NCI-H774 (cell line): ENCODE results near the gene LSM14A.

Experiments used
- DNase-seq: peaks from one replicate; lab custom pipeline; 2025; lab: John Stamatoyannopoulos, UW

Gene LSM14A

GRCh38 chr19:34254698-34255432 is 82.6 kb downstream of the LSM14A start:
- DNase-seq = peak; percentile 50

GRCh38 chr19:34255546-34255945 is 83.2 kb downstream of the LSM14A start:
- no peak for DNase-seq

- DNase-seq = no peak
Observed at GRCh38 chr19:34256835-34257558, 84.7 kb downstream of the LSM14A start.

GRCh38 chr19:34257559-34257924 is 85.2 kb downstream of the LSM14A start:
- DNase-seq = no peak

GRCh38 chr19:34259367-34260095 is 87.2 kb downstream of the LSM14A start:
- no peak for DNase-seq

GRCh38 chr19:34260771-34261173 is 88.5 kb downstream of the LSM14A start:
- DNase-seq = no peak

- no peak for DNase-seq
Observed at GRCh38 chr19:34261334-34262109, 89.2 kb downstream of the LSM14A start.

- no peak for DNase-seq
Observed at GRCh38 chr19:34263745-34264237, 91.5 kb downstream of the LSM14A start.

- DNase-seq = no peak
Observed at GRCh38 chr19:34265221-34265650, 92.9 kb downstream of the LSM14A start.

- DNase-seq = no peak
Observed at GRCh38 chr19:34269081-34269480, 96.8 kb downstream of the LSM14A start.

- no peak for DNase-seq
Observed at GRCh38 chr19:34269489-34269888, 97.2 kb downstream of the LSM14A start.

GRCh38 chr19:34269968-34270621 is 97.8 kb downstream of the LSM14A start:
- no peak for DNase-seq

GRCh38 chr19:34273121-34273520 is 100.8 kb downstream of the LSM14A start:
- no peak for DNase-seq

GRCh38 chr19:34274284-34274826 is 102.1 kb downstream of the LSM14A start:
- DNase-seq = no peak

GRCh38 chr19:34274827-34275625 is 102.7 kb downstream of the LSM14A start:
- DNase-seq = no peak

GRCh38 chr19:34275705-34276104 is 103.4 kb downstream of the LSM14A start:
- no peak for DNase-seq

GRCh38 chr19:34276614-34277013 is 104.3 kb downstream of the LSM14A start:
- no peak for DNase-seq

- no peak for DNase-seq
Observed at GRCh38 chr19:34277244-34277643, 104.9 kb downstream of the LSM14A start.

GRCh38 chr19:34278783-34279182 is 106.5 kb downstream of the LSM14A start:
- DNase-seq = no peak
